ENCODE measurements around the gene NINJ2.

Gene NINJ2

GRCh38 chr12:535396-535795, 127.8 kb downstream of the NINJ2 start:
- Histone ChIP-seq H3K4me1 (ENCODE audit: insufficient read depth, low read length, poor library complexity, severe bottlenecking) (peaks cover 12% of the 10 kb centered on the region), H3K9me3 (ENCODE audit: insufficient read depth, low read depth, low read length) (peaks cover 4% of the 10 kb centered on the region; the same call in 1 of the 2 replicates), H3K4me2 (ENCODE audit: low read depth, low read length, poor library complexity, severe bottlenecking) (no peak overlapping the region), H3K9me2 (replicated peaks; ENCODE audit: low read depth, low read length) (no peaks in the 10 kb centered on the region), H3K79me2 (ENCODE audit: insufficient read depth, low read length) (no peaks in the 10 kb centered on the region), H3K27me3 (ENCODE audit: insufficient read depth, low read length, poor library complexity, severe bottlenecking) (no peaks in the 10 kb centered on the region), H3F3A (ENCODE audit: low read depth) (no peaks in the 10 kb centered on the region), H3K4me3 (ENCODE audit: low read length, poor library complexity, severe bottlenecking) (no peak overlapping the region), H3K36me3 (ENCODE audit: insufficient read depth, low read length) (no peaks in the 10 kb centered on the region), H2AFZ (ENCODE audit: low read length) (no peak overlapping the region), H4K20me1 (ENCODE audit: insufficient read depth, low read length, poor library complexity, severe bottlenecking) (no peaks in the 10 kb centered on the region), H3K9ac (ENCODE audit: low read depth, low read length, poor library complexity, severe bottlenecking) (no peak overlapping the region)
- TF ChIP-seq CTCF (conservative IDR thresholded peaks at IDR 0.05; ENCODE audit: low read length) (no peak), EZH2phosphoT487 (IDR thresholded peaks at IDR 0.05; ENCODE audit: borderline replicate concordance) (no peak)

GRCh38 chr12:534216-534615, 129.0 kb downstream of the NINJ2 start:
- no peak overlapping the region for H3K4me2 ChIP-seq (ENCODE audit: low read depth, low read length, poor library complexity, severe bottlenecking)
- H3K36me3 ChIP-seq (ENCODE audit: insufficient read depth, low read length): no peaks in the 10 kb centered on the region

GRCh38 chr12:533718-534117, 129.5 kb downstream of the NINJ2 start:
- H2AFZ ChIP-seq (ENCODE audit: low read length): no peak overlapping the region
- H3K9ac ChIP-seq (ENCODE audit: low read depth, low read length, poor library complexity, severe bottlenecking): no peak overlapping the region
- H3F3A ChIP-seq (ENCODE audit: low read depth): no peaks in the 10 kb centered on the region
- no peak overlapping the region for H3K4me3 ChIP-seq (ENCODE audit: low read length, poor library complexity, severe bottlenecking)
- H3K4me1 ChIP-seq (ENCODE audit: insufficient read depth, low read length, poor library complexity, severe bottlenecking): peaks cover 3% of the 10 kb centered on the region
- no peaks in the 10 kb centered on the region for H3K79me2 ChIP-seq (ENCODE audit: insufficient read depth, low read length)
- H3K4me2 ChIP-seq (ENCODE audit: low read depth, low read length, poor library complexity, severe bottlenecking): no peak overlapping the region
- no peaks in the 10 kb centered on the region for H3K27me3 ChIP-seq (ENCODE audit: insufficient read depth, low read length, poor library complexity, severe bottlenecking)
- no peaks in the 10 kb centered on the region for H3K9me2 ChIP-seq (replicated peaks; ENCODE audit: low read depth, low read length)
- H3K36me3 ChIP-seq (ENCODE audit: insufficient read depth, low read length): no peaks in the 10 kb centered on the region
- no peaks in the 10 kb centered on the region for H4K20me1 ChIP-seq (ENCODE audit: insufficient read depth, low read length, poor library complexity, severe bottlenecking)
- H3K9me3 ChIP-seq (ENCODE audit: insufficient read depth, low read depth, low read length): peaks cover 12% of the 10 kb centered on the region; the same call in 1 of the 2 replicates
- TF ChIP-seq CTCF (conservative IDR thresholded peaks at IDR 0.05; ENCODE audit: low read length): no peak
- no peak for TF ChIP-seq EZH2phosphoT487 (IDR thresholded peaks at IDR 0.05; ENCODE audit: borderline replicate concordance)

More at GRCh38 chr12:534216-534615, 129.0 kb downstream of the NINJ2 start:
- Histone ChIP-seq H3K9ac (ENCODE audit: low read depth, low read length, poor library complexity, severe bottlenecking) (no peak overlapping the region), H3K27me3 (ENCODE audit: insufficient read depth, low read length, poor library complexity, severe bottlenecking) (no peaks in the 10 kb centered on the region), H3F3A (ENCODE audit: low read depth) (no peaks in the 10 kb centered on the region), H4K20me1 (ENCODE audit: insufficient read depth, low read length, poor library complexity, severe bottlenecking) (no peaks in the 10 kb centered on the region), H3K4me1 (ENCODE audit: insufficient read depth, low read length, poor library complexity, severe bottlenecking) (peaks cover 8% of the 10 kb centered on the region), H3K9me2 (replicated peaks; ENCODE audit: low read depth, low read length) (no peaks in the 10 kb centered on the region), H3K9me3 (ENCODE audit: insufficient read depth, low read depth, low read length) (peaks cover 10% of the 10 kb centered on the region; the same call in 1 of the 2 replicates), H2AFZ (ENCODE audit: low read length) (no peak overlapping the region), H3K4me3 (ENCODE audit: low read length, poor library complexity, severe bottlenecking) (no peak overlapping the region), H3K79me2 (ENCODE audit: insufficient read depth, low read length) (no peaks in the 10 kb centered on the region)
- TF ChIP-seq EZH2phosphoT487 (IDR thresholded peaks at IDR 0.05; ENCODE audit: borderline replicate concordance): no peak
- no peak for TF ChIP-seq CTCF (conservative IDR thresholded peaks at IDR 0.05; ENCODE audit: low read length)
